ENCODE data around the gene SF1.

GRCh38 chr11:64747961-64748665, 30.2 kb downstream of the SF1 start:
- TF ChIP-seq CTCF (IDR thresholded peaks at IDR 0.05; ENCODE audit: low read depth, low read length) (no peak), EZH2phosphoT487 (IDR thresholded peaks at IDR 0.05; ENCODE audit: low read depth) (no peak)

Measured in OCI-LY3 (cell line).